Measurements from ENCODE around the gene PAK2. TPM values are rescaled to one million over a fixed set of nuclear protein-coding genes. Genes with fewer than 3 reads are reported as not detected.
A peak's percentile ranks its signal among the peaks of the same experiment; 100 is the strongest.

Gene PAK2
- total and polyA plus RNA-seq, 9 of the 15 experiments (the other 6 are each of a cell fraction or from before 2014, with no cell fraction given) = 13.2 to 72.4 (median 35.7) TPM

DNA sequence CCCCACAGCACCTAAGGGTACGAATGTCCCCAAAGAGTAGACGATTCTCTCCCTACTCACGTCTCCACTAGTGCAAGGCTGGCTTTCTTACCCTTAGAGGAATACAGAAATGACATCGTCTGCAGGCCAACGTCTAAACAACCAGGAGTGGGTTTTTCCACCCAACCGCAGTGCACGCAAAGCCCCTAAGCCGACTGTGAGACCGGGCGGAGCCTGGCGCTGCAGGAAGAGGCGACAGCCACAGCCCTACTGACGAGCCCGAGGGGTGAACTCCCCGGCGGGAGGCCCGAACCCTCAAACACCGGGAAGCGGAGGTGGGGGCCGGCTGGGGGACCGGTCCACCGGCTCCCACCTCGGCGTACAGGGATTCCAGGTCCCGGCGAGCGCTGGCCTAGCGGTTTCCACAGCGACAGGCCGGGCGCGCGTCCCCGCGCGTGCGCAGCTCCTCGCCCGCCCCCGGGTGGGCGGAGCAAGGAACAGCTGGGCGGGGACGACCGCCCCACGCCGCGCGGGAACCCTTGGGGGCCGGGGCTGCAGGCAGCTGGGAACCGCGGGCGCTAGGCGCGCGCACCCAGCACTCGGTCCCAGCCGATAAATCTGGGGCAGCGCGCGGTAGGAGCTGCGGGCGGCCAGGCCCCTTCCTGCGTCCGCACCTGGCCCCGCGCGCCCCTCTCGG is 27.7 kb upstream of the PAK2 start, which contains the start of the genes CEP19 and PIGX (continued):
- TF ChIP-seq, protein P1, sequence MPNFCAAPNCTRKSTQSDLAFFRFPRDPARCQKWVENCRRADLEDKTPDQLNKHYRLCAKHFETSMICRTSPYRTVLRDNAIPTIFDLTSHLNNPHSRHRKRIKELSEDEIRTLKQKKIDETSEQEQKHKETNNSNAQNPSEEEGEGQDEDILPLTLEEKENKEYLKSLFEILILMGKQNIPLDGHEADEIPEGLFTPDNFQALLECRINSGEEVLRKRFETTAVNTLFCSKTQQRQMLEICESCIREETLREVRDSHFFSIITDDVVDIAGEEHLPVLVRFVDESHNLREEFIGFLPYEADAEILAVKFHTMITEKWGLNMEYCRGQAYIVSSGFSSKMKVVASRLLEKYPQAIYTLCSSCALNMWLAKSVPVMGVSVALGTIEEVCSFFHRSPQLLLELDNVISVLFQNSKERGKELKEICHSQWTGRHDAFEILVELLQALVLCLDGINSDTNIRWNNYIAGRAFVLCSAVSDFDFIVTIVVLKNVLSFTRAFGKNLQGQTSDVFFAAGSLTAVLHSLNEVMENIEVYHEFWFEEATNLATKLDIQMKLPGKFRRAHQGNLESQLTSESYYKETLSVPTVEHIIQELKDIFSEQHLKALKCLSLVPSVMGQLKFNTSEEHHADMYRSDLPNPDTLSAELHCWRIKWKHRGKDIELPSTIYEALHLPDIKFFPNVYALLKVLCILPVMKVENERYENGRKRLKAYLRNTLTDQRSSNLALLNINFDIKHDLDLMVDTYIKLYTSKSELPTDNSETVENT (CRISPR knock-in tag; IDR thresholded peaks at IDR 0.05) = peak; percentile 71; the same call in 1 of the 2 replicates
- TF ChIP-seq ZNF445 (CRISPR knock-in tag; IDR thresholded peaks at IDR 0.05; ENCODE audit: low read depth) (no peak), SAP30 (IDR thresholded peaks at IDR 0.05; ENCODE audit: borderline replicate concordance, insufficient read depth, low read depth, low read length, poor library complexity, severe bottlenecking) (no peak), POLR2A (conservative IDR thresholded peaks at IDR 0.05) (peak; percentile 66), ATF7 (IDR thresholded peaks at IDR 0.05) (peak; percentile 68), TBP (optimal IDR thresholded peaks at IDR 0.05; ENCODE audit: low read depth, low read length) (peak; percentile 49), HMGN3 (IDR thresholded peaks at IDR 0.05; ENCODE audit: borderline replicate concordance, extremely low read depth, insufficient read length, low read depth, low read length) (no peak), ZNF717 (CRISPR knock-in tag; IDR thresholded peaks at IDR 0.05) (no peak), DMBX1 (CRISPR knock-in tag; IDR thresholded peaks at IDR 0.05; ENCODE audit: borderline replicate concordance) (peak; percentile 43; the same call in 1 of the 2 replicates), GATAD2A (IDR thresholded peaks at IDR 0.05) (no peak), ARNT (IDR thresholded peaks at IDR 0.05) (no peak), HDGF (IDR thresholded peaks at IDR 0.05) (no peak), NCOR1 (IDR thresholded peaks at IDR 0.05) (no peak), ZNF76 (CRISPR knock-in tag; IDR thresholded peaks at IDR 0.05; ENCODE audit: borderline replicate concordance) (no peak), HDAC1 (IDR thresholded peaks at IDR 0.05) (peak in 1 of 2 experiments; percentile 78; a peak in 1 of 4 replicates), PHTF2 (CRISPR knock-in tag; IDR thresholded peaks at IDR 0.05) (no peak), GTF2E2 (tag; IDR thresholded peaks at IDR 0.05) (0 out of 2 replicates have a peak, but pooled peaks have one; percentile 65), BDP1 (IDR thresholded peaks at IDR 0.05; ENCODE audit: insufficient read depth, insufficient read length) (no peak), ZNF79 (CRISPR knock-in tag; IDR thresholded peaks at IDR 0.05; ENCODE audit: low read depth) (no peak), POLR3G (IDR thresholded peaks at IDR 0.05; ENCODE audit: extremely low read depth, insufficient read length, insufficient replicate concordance) (no peak), TCF7L2 (IDR thresholded peaks at IDR 0.05; ENCODE audit: low read depth, low read length) (no peak)
- TF ChIP-seq, protein P2, sequence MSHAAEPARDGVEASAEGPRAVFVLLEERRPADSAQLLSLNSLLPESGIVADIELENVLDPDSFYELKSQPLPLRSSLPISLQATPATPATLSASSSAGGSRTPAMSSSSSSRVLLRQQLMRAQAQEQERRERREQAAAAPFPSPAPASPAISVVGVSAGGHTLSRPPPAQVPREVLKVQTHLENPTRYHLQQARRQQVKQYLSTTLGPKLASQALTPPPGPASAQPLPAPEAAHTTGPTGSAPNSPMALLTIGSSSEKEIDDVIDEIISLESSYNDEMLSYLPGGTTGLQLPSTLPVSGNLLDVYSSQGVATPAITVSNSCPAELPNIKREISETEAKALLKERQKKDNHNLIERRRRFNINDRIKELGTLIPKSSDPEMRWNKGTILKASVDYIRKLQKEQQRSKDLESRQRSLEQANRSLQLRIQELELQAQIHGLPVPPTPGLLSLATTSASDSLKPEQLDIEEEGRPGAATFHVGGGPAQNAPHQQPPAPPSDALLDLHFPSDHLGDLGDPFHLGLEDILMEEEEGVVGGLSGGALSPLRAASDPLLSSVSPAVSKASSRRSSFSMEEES (CRISPR knock-in tag; IDR thresholded peaks at IDR 0.05) = no peak
- TF ChIP-seq, protein P3, sequence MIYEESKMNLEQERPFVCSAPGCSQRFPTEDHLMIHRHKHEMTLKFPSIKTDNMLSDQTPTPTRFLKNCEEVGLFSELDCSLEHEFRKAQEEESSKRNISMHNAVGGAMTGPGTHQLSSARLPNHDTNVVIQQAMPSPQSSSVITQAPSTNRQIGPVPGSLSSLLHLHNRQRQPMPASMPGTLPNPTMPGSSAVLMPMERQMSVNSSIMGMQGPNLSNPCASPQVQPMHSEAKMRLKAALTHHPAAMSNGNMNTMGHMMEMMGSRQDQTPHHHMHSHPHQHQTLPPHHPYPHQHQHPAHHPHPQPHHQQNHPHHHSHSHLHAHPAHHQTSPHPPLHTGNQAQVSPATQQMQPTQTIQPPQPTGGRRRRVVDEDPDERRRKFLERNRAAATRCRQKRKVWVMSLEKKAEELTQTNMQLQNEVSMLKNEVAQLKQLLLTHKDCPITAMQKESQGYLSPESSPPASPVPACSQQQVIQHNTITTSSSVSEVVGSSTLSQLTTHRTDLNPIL (CRISPR knock-in tag; IDR thresholded peaks at IDR 0.05) = no peak
- TF ChIP-seq, protein P4, sequence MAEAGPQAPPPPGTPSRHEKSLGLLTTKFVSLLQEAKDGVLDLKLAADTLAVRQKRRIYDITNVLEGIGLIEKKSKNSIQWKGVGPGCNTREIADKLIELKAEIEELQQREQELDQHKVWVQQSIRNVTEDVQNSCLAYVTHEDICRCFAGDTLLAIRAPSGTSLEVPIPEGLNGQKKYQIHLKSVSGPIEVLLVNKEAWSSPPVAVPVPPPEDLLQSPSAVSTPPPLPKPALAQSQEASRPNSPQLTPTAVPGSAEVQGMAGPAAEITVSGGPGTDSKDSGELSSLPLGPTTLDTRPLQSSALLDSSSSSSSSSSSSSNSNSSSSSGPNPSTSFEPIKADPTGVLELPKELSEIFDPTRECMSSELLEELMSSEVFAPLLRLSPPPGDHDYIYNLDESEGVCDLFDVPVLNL (CRISPR knock-in tag; IDR thresholded peaks at IDR 0.05; ENCODE audit: low read depth) = no peak
